ENCODE results near the gene PDCD5. TPM values are rescaled to one million over a fixed set of nuclear protein-coding genes. Genes with fewer than 3 reads are reported as not detected.
"Not testable (repeated sequence)": the region's sequence is repeated elsewhere in the genome, so short reads cannot be mapped to it uniquely, and the experiment has no call there.

PDCD5 gene
- total RNA-seq, 1 donor from 2014 or later: 90.0 TPM

GRCh38 chr19:32580353-32580900 is 563 bp upstream of the PDCD5 start:
- no peak for DNase-seq

GRCh38 chr19:32581705-32582179 is 752 bp downstream of the PDCD5 start:
- DNase-seq: peak; percentile 42

- DNase-seq: not testable (repeated sequence)
Measured at GRCh38 chr19:32587747-32588504, 6.9 kb downstream of the PDCD5 start.

GRCh38 chr19:32594021-32594420 is 13.0 kb downstream of the PDCD5 start:
- DNase-seq: no peak

- no peak for DNase-seq
Measured at GRCh38 chr19:32595491-32595890, 14.5 kb downstream of the PDCD5 start.

GRCh38 chr19:32598022-32598421 is 17.0 kb downstream of the PDCD5 start:
- no peak for DNase-seq

- no peak for DNase-seq
Measured at GRCh38 chr19:32599258-32599657, 18.3 kb downstream of the PDCD5 start.

GRCh38 chr19:32599736-32600157 is 18.8 kb downstream of the PDCD5 start:
- DNase-seq: peak; percentile 82

- DNase-seq: no peak
Measured at GRCh38 chr19:32603961-32604360, 23.0 kb downstream of the PDCD5 start.

- DNase-seq: no peak
Measured at GRCh38 chr19:32605544-32605943, 24.6 kb downstream of the PDCD5 start.

GRCh38 chr19:32606289-32606688 is 25.3 kb downstream of the PDCD5 start:
- no peak for DNase-seq

- DNase-seq: no peak
Measured at GRCh38 chr19:32607479-32607878, 26.5 kb downstream of the PDCD5 start.

- no peak for DNase-seq
Measured at GRCh38 chr19:32611161-32611560, 30.2 kb downstream of the PDCD5 start.

- DNase-seq: no peak
Measured at GRCh38 chr19:32613008-32613407, 32.0 kb downstream of the PDCD5 start.

GRCh38 chr19:32614916-32615315 is 33.9 kb downstream of the PDCD5 start:
- no peak for DNase-seq

GRCh38 chr19:32615569-32615968 is 34.6 kb downstream of the PDCD5 start:
- DNase-seq: no peak

- DNase-seq: no peak
Measured at GRCh38 chr19:32619051-32619685, 38.2 kb downstream of the PDCD5 start.

- no peak for DNase-seq
Measured at GRCh38 chr19:32622002-32622401, 41.0 kb downstream of the PDCD5 start.

GRCh38 chr19:32624410-32624809 is 43.4 kb downstream of the PDCD5 start:
- no peak for DNase-seq

GRCh38 chr19:32626969-32627368 is 46.0 kb downstream of the PDCD5 start:
- no peak for DNase-seq

- DNase-seq: no peak
Measured at GRCh38 chr19:32627714-32628270, 46.8 kb downstream of the PDCD5 start.

- DNase-seq: no peak
Measured at GRCh38 chr19:32630338-32630737, 49.3 kb downstream of the PDCD5 start.

- DNase-seq: no peak
Measured at GRCh38 chr19:32631381-32631780, 50.4 kb downstream of the PDCD5 start.

Measured in dermis blood vessel endothelial cell (primary cell).